Activated naive CD8-positive, alpha-beta T cell treated with anti-CD3 and anti-CD28 coated beads for 36 hours (primary cell): ENCODE measurements around the gene SYPL1. TPM values are rescaled to one million over a fixed set of nuclear protein-coding genes. Genes with fewer than 3 reads are reported as not detected.
A peak's percentile ranks its signal among the peaks of the same experiment; 100 is the strongest.
"Not testable (repeated sequence)": the region's sequence is repeated elsewhere in the genome, so short reads cannot be mapped to it uniquely, and the experiment has no call there.

Experiments
- DNase-seq: peaks from one replicate; pipeline ENCODE4 v3.0.0; 2021
- H3K27ac Mint-ChIP-seq: one replicate; pipeline ENCODE4 v1.8.0; 2022; ENCODE audit warnings: mild to moderate bottlenecking, moderate library complexity, mixed read lengths
- H3K27me3 Mint-ChIP-seq: one replicate; pipeline ENCODE4 v1.8.0; 2022; ENCODE audit warnings: mild to moderate bottlenecking, mixed read lengths
- H3K36me3 Mint-ChIP-seq: one replicate; pipeline ENCODE4 v1.8.0; 2021; ENCODE audit warnings: mild to moderate bottlenecking, mixed read lengths
- H3K4me1 Mint-ChIP-seq: one replicate; pipeline ENCODE4 v1.8.0; 2021; ENCODE audit warnings: mixed read lengths
- H3K4me3 Mint-ChIP-seq: one replicate; pipeline ENCODE4 v1.8.0; 2022; ENCODE audit warnings: mild to moderate bottlenecking, moderate library complexity, mixed read lengths
- H3K9me3 Mint-ChIP-seq: one replicate; pipeline ENCODE4 v1.8.0; 2022; ENCODE audit warnings: mixed read lengths
- total RNA-seq, 2 experiments: library from RNA; stranded (reverse); gene quantifications; one replicate each; pipeline ENCODE4 v1.2.3, GENCODE V29; 2021

SYPL1 gene
- total RNA-seq, result 10 to 100 TPM; 41.6 to 42.8 TPM

GRCh38 chr7:106112118-106112971 lies at the start of gene SYPL1:
SYPL1 (minus strand) TSS chr7:106112312; CDS start chr7:106112208, 104 bp downstream.
- H3K36me3 Mint-ChIP-seq, result peaks cover 6% of the 10 kb centered on the region
- peak; percentile 93 for DNase-seq
- peak within 1 kb of the TSS; percentile 96 for H3K27ac Mint-ChIP-seq
- no peaks in the 10 kb centered on the region for H3K9me3 Mint-ChIP-seq
- no peaks in the 10 kb centered on the region for H3K27me3 Mint-ChIP-seq
- H3K4me3 Mint-ChIP-seq, result peak within 1 kb of the TSS; percentile 91
- H3K4me1 Mint-ChIP-seq, result peaks cover 68% of the 10 kb centered on the region

- no peaks in the 10 kb centered on the region for H3K36me3 Mint-ChIP-seq
- peaks cover 30% of the 10 kb centered on the region for H3K27me3 Mint-ChIP-seq
- peaks cover 4% of the 10 kb centered on the region for H3K4me1 Mint-ChIP-seq
- H3K27ac Mint-ChIP-seq, result no peak overlapping the region
- DNase-seq, result no peak
- H3K9me3 Mint-ChIP-seq, result no peaks in the 10 kb centered on the region
- H3K4me3 Mint-ChIP-seq, result no peak overlapping the region
Observed at GRCh38 chr7:106155027-106155426, 42.9 kb upstream of the SYPL1 start.

DNA sequence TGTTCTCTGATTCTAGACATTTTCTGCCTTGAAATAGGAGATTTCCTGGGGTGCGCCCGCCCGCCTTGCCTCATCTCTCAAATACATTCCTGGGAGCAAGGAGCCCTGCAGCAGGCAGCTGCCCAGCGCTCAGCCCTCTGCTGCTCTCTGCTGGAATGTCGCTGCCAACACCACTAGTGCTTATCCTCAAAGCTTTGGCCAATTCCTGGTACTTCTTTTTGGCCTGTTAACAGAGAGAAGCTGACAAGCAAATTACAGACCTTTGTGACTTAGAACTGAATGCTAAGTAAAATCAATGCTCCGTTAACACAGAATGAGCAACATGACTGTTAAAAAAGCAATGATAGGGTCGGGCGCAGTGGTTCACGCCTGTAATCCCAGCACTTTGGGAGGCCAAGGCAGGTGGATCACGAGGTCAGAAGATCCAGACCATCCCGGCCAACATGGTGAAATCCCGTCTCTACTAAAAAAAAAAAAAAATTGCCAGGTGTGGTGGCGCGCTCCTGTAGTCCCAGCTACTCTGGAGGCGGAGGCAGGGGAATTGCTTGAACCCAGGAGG lies 41.9 kb upstream of the SYPL1 start:
- Mint-ChIP-seq H3K4me3 (no peak overlapping the region), H3K36me3 (no peaks in the 10 kb centered on the region), H3K9me3 (no peaks in the 10 kb centered on the region), H3K4me1 (peaks cover 4% of the 10 kb centered on the region), H3K27ac (no peak overlapping the region), H3K27me3 (peaks cover 21% of the 10 kb centered on the region)
- DNase-seq, result peak; percentile 72

DNA sequence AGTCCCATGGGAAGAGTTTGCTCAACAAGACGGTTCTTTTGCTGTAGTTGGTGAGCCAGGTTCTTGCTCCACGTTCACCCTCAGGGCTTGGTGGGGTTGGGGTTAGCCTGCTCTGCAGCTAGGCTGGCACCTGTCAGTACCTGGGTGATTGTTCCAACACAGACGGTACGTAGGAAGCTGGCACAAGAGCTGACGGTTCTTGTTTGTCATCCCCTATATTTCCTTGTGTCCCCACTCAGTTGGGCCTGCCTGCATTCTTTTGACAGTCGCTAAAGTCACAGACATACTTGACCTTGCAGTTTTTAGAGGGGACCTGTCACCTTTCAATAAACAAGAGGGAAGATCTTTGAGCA lies 40.2 kb upstream of the SYPL1 start:
- Mint-ChIP-seq H3K9me3 (no peaks in the 10 kb centered on the region), H3K27me3 (peaks cover 12% of the 10 kb centered on the region), H3K36me3 (no peaks in the 10 kb centered on the region), H3K27ac (no peak overlapping the region), H3K4me3 (no peak overlapping the region), H3K4me1 (peaks cover 4% of the 10 kb centered on the region)
- no peak for DNase-seq

DNA sequence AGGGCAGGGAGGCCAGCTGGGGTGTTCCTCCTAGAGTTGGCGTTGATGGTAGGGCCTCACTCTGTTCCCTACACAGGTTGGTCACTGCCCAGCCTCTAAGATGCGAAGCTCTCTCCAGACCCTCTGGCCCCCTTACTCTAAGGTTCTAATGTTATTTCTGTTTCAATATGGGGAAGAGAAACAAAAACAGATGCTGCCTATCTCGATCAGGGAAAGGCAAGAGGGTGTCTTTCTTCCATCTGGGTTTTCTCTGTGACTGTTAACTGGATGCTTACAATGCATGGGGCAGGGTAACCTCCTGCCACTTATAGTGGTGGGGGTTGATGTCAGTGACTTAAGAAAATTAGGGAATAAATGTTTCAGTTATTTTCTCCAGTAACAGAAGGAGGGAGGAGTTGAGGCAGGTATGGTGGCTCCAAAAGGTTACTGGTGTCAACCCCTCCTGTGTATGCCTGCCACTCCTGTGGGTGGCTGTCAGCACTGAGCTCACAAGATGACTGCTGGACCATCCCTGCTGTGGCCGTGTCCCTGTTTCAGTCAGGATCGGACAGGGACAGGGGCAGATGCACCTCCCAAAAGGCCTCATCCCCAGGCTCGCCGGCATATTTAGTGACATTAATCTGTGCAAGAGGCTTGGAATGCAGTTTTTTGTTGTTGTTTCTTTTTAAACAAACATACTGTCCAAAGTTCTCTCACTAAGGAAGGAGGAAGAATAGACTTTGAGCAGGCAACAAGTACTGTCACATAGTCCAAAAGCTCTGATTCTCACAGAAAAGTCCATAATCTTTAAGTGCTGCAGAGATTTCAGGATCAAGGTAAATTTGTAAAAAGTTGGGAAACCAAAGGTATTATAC lies 39.6 kb upstream of the SYPL1 start:
- no peaks in the 10 kb centered on the region for H3K36me3 Mint-ChIP-seq
- H3K27ac Mint-ChIP-seq, result no peak overlapping the region
- H3K4me1 Mint-ChIP-seq, result peaks cover 4% of the 10 kb centered on the region
- H3K27me3 Mint-ChIP-seq, result peaks cover 8% of the 10 kb centered on the region
- no peak overlapping the region for H3K4me3 Mint-ChIP-seq
- H3K9me3 Mint-ChIP-seq, result no peaks in the 10 kb centered on the region
- no peak for DNase-seq

DNA sequence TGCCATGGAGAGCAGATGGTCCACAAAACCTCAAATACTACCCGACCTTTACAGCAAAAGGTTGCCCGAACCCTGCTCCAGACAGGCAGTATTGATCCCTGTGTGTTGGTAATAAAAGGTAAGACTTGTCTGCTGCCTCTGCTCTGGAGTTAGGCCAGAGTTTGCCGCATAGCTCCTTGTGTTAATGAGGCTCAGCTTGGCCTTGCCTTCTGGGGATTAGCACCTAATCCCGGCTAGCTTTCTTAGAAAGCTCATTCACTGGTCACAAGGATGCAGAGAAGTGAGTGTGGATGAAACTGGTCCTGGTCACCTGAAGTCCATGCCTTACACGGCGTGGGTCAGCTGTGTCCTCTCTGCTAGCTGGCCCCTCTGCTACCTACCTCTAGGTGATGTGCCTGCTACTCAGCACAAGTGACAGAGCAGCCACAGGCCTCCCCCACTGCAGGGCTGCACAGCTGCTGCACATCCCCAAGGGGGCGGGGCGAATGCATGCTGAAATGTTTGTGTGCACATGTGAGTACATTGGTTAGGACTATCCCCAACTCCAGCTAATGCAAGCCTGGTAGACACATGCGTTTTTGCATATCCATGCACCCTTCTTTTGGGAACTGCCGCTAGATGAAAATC lies 31.7 kb upstream of the SYPL1 start:
- DNase-seq, result no peak
- no peaks in the 10 kb centered on the region for H3K4me1 Mint-ChIP-seq
- H3K36me3 Mint-ChIP-seq, result no peaks in the 10 kb centered on the region
- no peak overlapping the region for H3K4me3 Mint-ChIP-seq
- no peaks in the 10 kb centered on the region for H3K27me3 Mint-ChIP-seq
- no peak overlapping the region for H3K27ac Mint-ChIP-seq
- no peaks in the 10 kb centered on the region for H3K9me3 Mint-ChIP-seq

GRCh38 chr7:106142136-106142535 lies 30.0 kb upstream of the SYPL1 start:
- DNase-seq, result no peak
- Mint-ChIP-seq H3K4me1 (no peaks in the 10 kb centered on the region), H3K9me3 (no peaks in the 10 kb centered on the region), H3K4me3 (no peak overlapping the region), H3K27me3 (no peaks in the 10 kb centered on the region), H3K36me3 (no peaks in the 10 kb centered on the region), H3K27ac (no peak overlapping the region)

- H3K36me3 Mint-ChIP-seq, result no peaks in the 10 kb centered on the region
- H3K4me3 Mint-ChIP-seq, result no peak overlapping the region
- no peak for DNase-seq
- no peak overlapping the region for H3K27ac Mint-ChIP-seq
- H3K9me3 Mint-ChIP-seq, result no peaks in the 10 kb centered on the region
- no peaks in the 10 kb centered on the region for H3K27me3 Mint-ChIP-seq
- H3K4me1 Mint-ChIP-seq, result no peaks in the 10 kb centered on the region
Observed at GRCh38 chr7:106140406-106141173, 28.5 kb upstream of the SYPL1 start.

DNA sequence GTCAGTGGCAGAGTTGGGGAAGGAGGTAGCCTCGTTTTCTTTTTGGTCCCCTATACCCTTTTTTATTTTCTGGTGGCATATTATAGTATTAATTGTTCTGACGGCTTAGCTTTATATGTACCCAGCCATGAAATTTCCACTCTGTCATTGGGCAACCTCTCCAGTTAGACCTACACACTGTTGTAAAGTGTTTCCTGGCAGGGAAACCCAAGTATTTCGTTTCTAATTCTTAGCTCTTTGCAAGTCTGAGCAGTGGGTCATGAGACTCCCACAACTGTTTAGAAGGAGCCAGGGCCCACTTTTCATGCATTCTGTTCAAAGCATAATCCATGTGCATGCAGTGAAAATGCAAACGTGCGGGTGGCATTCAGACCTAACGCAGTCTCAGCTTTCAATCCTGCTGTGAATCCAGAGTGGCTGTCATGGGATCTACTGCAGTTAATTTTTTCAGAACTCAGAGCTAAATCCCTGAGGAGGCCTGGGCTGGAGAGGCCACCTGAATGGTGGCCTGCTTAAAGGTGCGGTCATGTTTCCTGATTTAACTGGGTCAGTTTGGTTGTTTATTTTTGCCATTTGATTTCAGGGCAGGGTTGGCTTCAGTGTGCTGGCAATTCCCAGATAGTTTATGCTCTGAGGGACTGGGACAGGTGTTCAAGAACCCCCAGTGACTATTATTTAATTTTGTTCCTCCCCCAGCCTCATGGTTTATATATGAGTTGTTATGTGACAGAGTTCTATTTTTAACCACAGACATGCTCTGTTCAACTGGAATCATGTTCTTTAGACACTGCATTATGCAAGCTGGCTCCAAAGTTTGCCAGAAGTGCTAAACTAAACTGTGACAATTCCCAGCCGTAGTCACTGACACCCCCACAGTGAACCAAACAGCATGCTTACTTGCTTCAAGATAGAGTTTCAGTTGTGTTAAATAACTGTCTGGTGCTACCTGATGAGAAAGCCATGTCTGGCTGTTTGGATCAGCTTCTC lies 27.4 kb upstream of the SYPL1 start:
- H3K4me3 Mint-ChIP-seq, result no peak overlapping the region

GRCh38 chr7:106138776-106139175 lies 26.7 kb upstream of the SYPL1 start:
- H3K27me3 Mint-ChIP-seq, result no peaks in the 10 kb centered on the region
- H3K4me1 Mint-ChIP-seq, result no peaks in the 10 kb centered on the region
- H3K27ac Mint-ChIP-seq, result no peak overlapping the region
- no peaks in the 10 kb centered on the region for H3K9me3 Mint-ChIP-seq
- H3K36me3 Mint-ChIP-seq, result no peaks in the 10 kb centered on the region
- no peak overlapping the region for H3K4me3 Mint-ChIP-seq
- DNase-seq, result no peak

More for the DNA sequence above, 27.4 kb upstream of the SYPL1 start:
- H3K27ac Mint-ChIP-seq, result no peak overlapping the region
- H3K27me3 Mint-ChIP-seq, result no peaks in the 10 kb centered on the region
- no peaks in the 10 kb centered on the region for H3K4me1 Mint-ChIP-seq
- DNase-seq, result no peak
- no peaks in the 10 kb centered on the region for H3K36me3 Mint-ChIP-seq
- H3K9me3 Mint-ChIP-seq, result no peaks in the 10 kb centered on the region

GRCh38 chr7:106138181-106138580 lies 26.1 kb upstream of the SYPL1 start:
- not testable (repeated sequence) for H3K4me3 Mint-ChIP-seq, H3K4me1 Mint-ChIP-seq, H3K27me3 Mint-ChIP-seq, H3K9me3 Mint-ChIP-seq, H3K36me3 Mint-ChIP-seq, H3K27ac Mint-ChIP-seq, DNase-seq

DNA sequence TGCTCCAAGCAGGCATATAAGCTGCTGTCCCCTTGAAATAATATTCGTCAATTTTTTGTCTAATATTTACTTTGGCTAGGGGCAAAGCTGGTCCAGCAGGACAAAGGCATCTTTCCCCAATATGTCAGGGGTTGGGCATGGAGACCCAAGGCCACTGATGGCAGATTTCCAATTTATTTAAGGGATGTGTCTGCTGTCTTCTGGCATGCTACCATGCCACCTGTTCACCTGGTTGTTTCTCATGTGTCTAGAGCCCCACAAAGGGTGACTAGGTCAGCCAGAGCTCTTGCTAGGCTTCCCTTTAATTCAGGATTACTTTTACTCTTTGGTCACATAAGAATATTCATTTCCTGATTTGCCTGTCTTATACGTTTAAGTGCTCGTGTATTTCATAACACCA lies 22.1 kb upstream of the SYPL1 start:
- Mint-ChIP-seq H3K4me1 (no peaks in the 10 kb centered on the region), H3K4me3 (no peak overlapping the region), H3K36me3 (no peaks in the 10 kb centered on the region), H3K27me3 (peaks cover 3% of the 10 kb centered on the region), H3K27ac (no peak overlapping the region), H3K9me3 (no peaks in the 10 kb centered on the region)
- DNase-seq, result no peak

DNA sequence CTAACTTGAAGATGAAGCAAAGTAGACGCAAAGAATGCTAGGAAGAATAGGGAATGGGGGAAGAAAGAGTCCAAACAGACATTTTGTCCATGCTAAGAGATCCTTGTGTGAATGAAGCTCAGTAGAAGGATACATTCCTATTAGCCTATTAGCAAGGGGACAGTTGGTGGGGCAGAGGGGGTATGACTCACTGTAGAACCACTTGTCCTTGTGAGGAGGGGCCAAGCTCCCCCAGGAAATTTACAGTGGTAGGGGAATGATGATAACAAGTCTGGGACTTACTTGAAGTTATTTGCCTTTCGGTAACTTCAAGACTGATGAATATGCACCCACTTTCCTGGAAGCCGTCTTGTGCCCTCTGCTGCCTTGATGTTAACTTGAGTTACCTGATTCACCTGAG lies 17.2 kb upstream of the SYPL1 start:
- Mint-ChIP-seq H3K27me3 (peaks cover 3% of the 10 kb centered on the region), H3K4me1 (peaks cover 13% of the 10 kb centered on the region), H3K4me3 (no peak overlapping the region), H3K27ac (no peak overlapping the region), H3K36me3 (no peaks in the 10 kb centered on the region), H3K9me3 (no peaks in the 10 kb centered on the region)
- no peak for DNase-seq
